Endothelial cell of umbilical vein (primary cell): Measurements from ENCODE around the gene KRTAP10-12. TPM values are rescaled to one million over a fixed set of nuclear protein-coding genes. Genes with fewer than 3 reads are reported as not detected.

Experiments used
- BruUV-seq: library from RNA; stranded (reverse); fragments of 400-500 nt; replicated peaks from 2 replicates; lab custom pipeline; 2021; lab: Mats Ljungman, UMichigan
- CTCF ChIA-PET: fragments of 300-600, 350-600 bp; sonication (Branson Sonifier 250); formaldehyde crosslinking; loops from one replicate; lab custom pipeline; 2021; ENCODE audit warnings: antibody characterized with exemption, inconsistent platforms; lab: Charles Lee
- POLR2A ChIA-PET: fragments of 300-600, 350-600 bp; sonication (Branson Sonifier 250); formaldehyde crosslinking; loops from one replicate; lab custom pipeline; 2021; ENCODE audit warnings: antibody characterized with exemption, inconsistent platforms; lab: Charles Lee
- DNase-seq: peaks from one replicate; pipeline ENCODE4 v3.0.0-alpha.2; 2011; ENCODE audit warnings: low read depth, low spot score
- FAIRE-seq: peaks from 2 replicates; lab custom pipeline; 2011; peaks lifted over from hg19 to GRCh38; lab: Jason Lieb, UNC
- H2AFZ ChIP-seq: 2 replicates; pipeline ENCODE4 v1.6.0; 2012; ENCODE audit warnings: low read depth, low read length, control low read depth, inconsistent platforms
- H3K27ac ChIP-seq: 2 replicates; pipeline ENCODE4 v1.5.1; 2011; ENCODE audit warnings: low read depth, mild to moderate bottlenecking, control low read depth, low read length, moderate library complexity; ENCODE audit not compliant: insufficient read depth
- H3K27me3 ChIP-seq, 2 experiments: 2 replicates each; pipeline versions ENCODE4 v1.6.0 to v1.6.1; 2011; ENCODE audit warnings: low read length in 2 of 2, mixed read lengths in 1 of 2; ENCODE audit not compliant: control insufficient read depth in 2 of 2, insufficient read depth in 2 of 2
- H3K36me3 ChIP-seq, 2 experiments: 2 replicates in 1 of 2; 3 replicates in 1 of 2; pipeline ENCODE4 v1.5.1; 2011; ENCODE audit warnings: low read length in 2 of 2, mild to moderate bottlenecking in 1 of 2, moderate library complexity in 1 of 2; ENCODE audit not compliant: control insufficient read depth in 2 of 2, insufficient read depth in 2 of 2; ENCODE audit errors: extremely low read depth in 1 of 2
- H3K4me1 ChIP-seq: 3 replicates; pipeline ENCODE4 v1.5.1; 2011; ENCODE audit warnings: mild to moderate bottlenecking, low read length; ENCODE audit not compliant: control insufficient read depth, insufficient read depth; ENCODE audit errors: extremely low read depth
- H3K4me2 ChIP-seq: 2 replicates; pipeline ENCODE4 v1.6.1; 2011; ENCODE audit warnings: low read length, control low read depth, mixed read lengths; ENCODE audit not compliant: insufficient read depth
- H3K4me3 ChIP-seq, 3 experiments: fragments of 200-600 bp in 1 of 3; sonication (generic), shearing (Covaris generic) in 1 of 3; replicated peaks in 1 of 3; 2 replicates each; pipeline ENCODE4 v1.5.1; 2011 to 2016; ENCODE audit warnings: control low read depth in 3 of 3, low read length in 3 of 3, mild to moderate bottlenecking in 2 of 3, inconsistent platforms in 1 of 3, low read depth in 1 of 3, moderate library complexity in 1 of 3; ENCODE audit not compliant: insufficient read depth in 1 of 3
- H3K79me2 ChIP-seq: 2 replicates; pipeline ENCODE4 v1.6.0; 2012; ENCODE audit warnings: low read length, inconsistent platforms; ENCODE audit not compliant: control insufficient read depth, insufficient read depth
- H3K9ac ChIP-seq: replicated peaks from 2 replicates; pipeline ENCODE3; 2011; ENCODE audit warnings: low read length, control low read depth; ENCODE audit not compliant: insufficient read depth; ENCODE audit errors: extremely low read depth
- H3K9me1 ChIP-seq: replicated peaks from 3 replicates; pipeline ENCODE4 v1.6.0; 2011; ENCODE audit warnings: mild to moderate bottlenecking, low read length; ENCODE audit not compliant: control insufficient read depth, insufficient read depth; ENCODE audit errors: extremely low read depth
- H3K9me3 ChIP-seq: replicated peaks from 2 replicates; pipeline ENCODE4 v1.5.1; 2012; ENCODE audit warnings: low read length, inconsistent platforms; ENCODE audit not compliant: control insufficient read depth, insufficient read depth
- H4K20me1 ChIP-seq: replicated peaks from 2 replicates; pipeline ENCODE3; 2011; ENCODE audit warnings: mild to moderate bottlenecking, low read length; ENCODE audit not compliant: control insufficient read depth, insufficient read depth; ENCODE audit errors: extremely low read depth
- CTCF ChIP-seq, 2 donors: IDR thresholded peaks; 1 replicate in 1 of 2; 2 replicates in 1 of 2; pipeline ENCODE4 v1.5.1; 2011; ENCODE audit warnings: low read length in 2 of 2, mild to moderate bottlenecking in 2 of 2, moderate library complexity in 2 of 2, control low read depth in 1 of 2, inconsistent platforms in 1 of 2, low read depth in 1 of 2; ENCODE audit not compliant: insufficient read depth in 1 of 2; ENCODE audit errors: extremely low read depth in 1 of 2
- EZH2 ChIP-seq: IDR thresholded peaks from 2 replicates; pipeline ENCODE4 v1.6.1; 2012; ENCODE audit warnings: borderline replicate concordance, low read depth, mild to moderate bottlenecking, moderate library complexity, low read length, inconsistent platforms; ENCODE audit not compliant: severe bottlenecking
- dilution Hi-C: fragments of 300-500 bp; cut with MboI; formaldehyde crosslinking; loops from one replicate; pipeline ENCODE4 v1.15.0; 2019; ENCODE audit warnings: low sequenced_read_pairs; ENCODE audit not compliant: extremely low pct_ligation_motif_present
- intact Hi-C: fragments of 100-400 bp; cut with micrococcal nuclease; formaldehyde crosslinking; loops from one replicate; pipeline ENCODE4 v1.10.0; 2022
- polyA plus RNA-seq, 4 experiments: library from polyadenylated mRNA; depleted of rRNA in 3 of 4; stranded (reverse) in 3 of 4; unstranded in 1 of 4; fragments of >200 nt; gene quantifications; 2 replicates each; pipeline versions ENCODE4 v1.2.1 to v1.2.3, GENCODE V29; 2011 to 2012; ENCODE audit warnings: missing spikeins in 1 of 4
- total RNA-seq: library from RNA; stranded (reverse); gene quantifications from 2 replicates; pipeline ENCODE4 v1.2.3, GENCODE V29; 2021

KRTAP10-12 gene
- total and polyA plus RNA-seq, 2 donors (not counting 3 experiments of a cell fraction or from before 2014, with no cell fraction given) = not detected

- CTCF ChIA-PET = no interaction called here
These were observed 32.5 kb downstream of the KRTAP10-12 start for GRCh38 chr21:44729336-44730027.

More at GRCh38 chr21:44729336-44730027, 32.5 kb downstream of the KRTAP10-12 start:
- FAIRE-seq = no peak
- Histone ChIP-seq H3K4me1 (no peaks in the 10 kb centered on the region), H3K27me3 (peaks cover 10 to 12% of the 10 kb centered on the region in 2 experiments), H2AFZ (no peak overlapping the region), H3K36me3 (no peaks in the 10 kb centered on the region), H4K20me1 (no peaks in the 10 kb centered on the region), H3K27ac (no peak overlapping the region), H3K4me2 (no peak overlapping the region), H3K9me1 (no peaks in the 10 kb centered on the region), H3K9me3 (no peaks in the 10 kb centered on the region), H3K79me2 (no peaks in the 10 kb centered on the region), H3K4me3 (no peak overlapping the region), H3K9ac (no peak overlapping the region)
- no TSS peak for BruUV-seq
- POLR2A ChIA-PET = no interaction called here
- DNase-seq = no peak
- TF ChIP-seq EZH2 = no peak
- TF ChIP-seq CTCF (IDR thresholded peaks at IDR 0.05; ENCODE audit: extremely low read depth in 1 of 2, insufficient read depth in 1 of 2, low read depth in 1 of 2, low read length in 2 of 2) = no peak
- intact Hi-C loops (no loop called here), dilution Hi-C loops (no loop called here)
